ENCODE results near the gene FAM156A. TPM values are rescaled to one million over a fixed set of nuclear protein-coding genes. Genes with fewer than 3 reads are reported as not detected.
"Not testable (repeated sequence)": the region's sequence is repeated elsewhere in the genome, so short reads cannot be mapped to it uniquely, and the experiment has no call there.

Gene FAM156A
- total and polyA plus RNA-seq, 2 experiments from 2014 or later, result 5.2 to 16.3 TPM

- DNase-seq (ENCODE audit: low spot score), result no peak
- H3K9me2 ChIP-seq (ENCODE audit: insufficient read depth), result no peaks in the 10 kb centered on the region
- no peaks in the 10 kb centered on the region for H3F3A ChIP-seq (replicated peaks; ENCODE audit: low read depth)
- no peaks in the 10 kb centered on the region for H3K27me3 ChIP-seq (ENCODE audit: insufficient read depth)
- TF ChIP-seq ZNF114 (CRISPR knock-in tag; IDR thresholded peaks at IDR 0.05), result no peak
- no peak for TF ChIP-seq JUNB (IDR thresholded peaks at IDR 0.05; ENCODE audit: unreplicated experiment)
- TF ChIP-seq ZNF462 (CRISPR knock-in tag; IDR thresholded peaks at IDR 0.05), result no peak
- TF ChIP-seq, protein P1, sequence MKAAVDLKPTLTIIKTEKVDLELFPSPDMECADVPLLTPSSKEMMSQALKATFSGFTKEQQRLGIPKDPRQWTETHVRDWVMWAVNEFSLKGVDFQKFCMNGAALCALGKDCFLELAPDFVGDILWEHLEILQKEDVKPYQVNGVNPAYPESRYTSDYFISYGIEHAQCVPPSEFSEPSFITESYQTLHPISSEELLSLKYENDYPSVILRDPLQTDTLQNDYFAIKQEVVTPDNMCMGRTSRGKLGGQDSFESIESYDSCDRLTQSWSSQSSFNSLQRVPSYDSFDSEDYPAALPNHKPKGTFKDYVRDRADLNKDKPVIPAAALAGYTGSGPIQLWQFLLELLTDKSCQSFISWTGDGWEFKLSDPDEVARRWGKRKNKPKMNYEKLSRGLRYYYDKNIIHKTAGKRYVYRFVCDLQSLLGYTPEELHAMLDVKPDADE (IDR thresholded peaks at IDR 0.05), result no peak
- TF ChIP-seq POLR2AphosphoS5 (IDR thresholded peaks at IDR 0.05; ENCODE audit: low read depth), result no peak
- TF ChIP-seq STAT1 (IDR thresholded peaks at IDR 0.05; ENCODE audit: unreplicated experiment), result no peak
- TF ChIP-seq REST (IDR thresholded peaks at IDR 0.05; ENCODE audit: unreplicated experiment), result no peak
- TF ChIP-seq ZNF331 (CRISPR knock-in tag; IDR thresholded peaks at IDR 0.05; ENCODE audit: low read depth), result no peak
- H3K27me3 Mint-ChIP-seq (ENCODE audit: insufficient read depth, low read depth, poor library complexity), result peaks cover 10% of the 10 kb centered on the region
- H3K79me2 ChIP-seq (replicated peaks; ENCODE audit: insufficient read depth), result no peaks in the 10 kb centered on the region
- H3K4me3 ChIP-seq, result no peak overlapping the region
- no peak overlapping the region for H3K27ac ChIP-seq (ENCODE audit: low read depth)
- no peak overlapping the region for H3K4me3 Mint-ChIP-seq
- peaks cover 3% of the 10 kb centered on the region; the same call in 1 of the 3 replicates for H3K9me3 Mint-ChIP-seq
- ATAC-seq, result no peak
- H3K36me3 ChIP-seq (ENCODE audit: insufficient read depth), result no peaks in the 10 kb centered on the region
- H3K36me3 Mint-ChIP-seq (ENCODE audit: low read depth), result no peaks in the 10 kb centered on the region
- H3K4me2 ChIP-seq, result no peak overlapping the region
- no peaks in the 10 kb centered on the region for H3K4me1 Mint-ChIP-seq
- H3K27ac Mint-ChIP-seq, result no peak overlapping the region
- no peaks in the 10 kb centered on the region for H3K4me1 ChIP-seq (ENCODE audit: insufficient read depth)
- no peak overlapping the region for H2AFZ ChIP-seq
- no peaks in the 10 kb centered on the region for H4K20me1 ChIP-seq (replicated peaks; ENCODE audit: insufficient read depth)
These were observed 25.1 kb downstream of the FAM156A start for GRCh38 chrX:52933213-52933612.

- H3K27ac ChIP-seq (ENCODE audit: low read depth); ATAC-seq; H3K27ac Mint-ChIP-seq; H3K9me3 Mint-ChIP-seq; H3K4me1 ChIP-seq (ENCODE audit: insufficient read depth); H3F3A ChIP-seq (replicated peaks; ENCODE audit: low read depth); H2AFZ ChIP-seq; H3K27me3 ChIP-seq (ENCODE audit: insufficient read depth); H3K9me2 ChIP-seq (ENCODE audit: insufficient read depth); DNase-seq (ENCODE audit: low spot score); H3K27me3 Mint-ChIP-seq (ENCODE audit: insufficient read depth, low read depth, poor library complexity); H3K79me2 ChIP-seq (replicated peaks; ENCODE audit: insufficient read depth); H3K4me2 ChIP-seq; H4K20me1 ChIP-seq (replicated peaks; ENCODE audit: insufficient read depth); H3K4me3 ChIP-seq; H3K36me3 Mint-ChIP-seq (ENCODE audit: low read depth); H3K36me3 ChIP-seq (ENCODE audit: insufficient read depth); H3K4me3 Mint-ChIP-seq: not testable (repeated sequence)
- H3K4me1 Mint-ChIP-seq, result peaks cover 10% of the 10 kb centered on the region; the same call in 2 of the 3 replicates
These were observed 28.1 kb downstream of the FAM156A start for GRCh38 chrX:52930214-52930613.

All from GM23338 (cell line).